Astrocyte (in vitro differentiated cells and primary cell): ENCODE data around the gene DHX58. TPM values are rescaled to one million over a fixed set of nuclear protein-coding genes. Genes with fewer than 3 reads are reported as not detected.

Source experiments
- DNase-seq: peaks from one replicate; pipeline ENCODE4 v3.0.0-alpha.2; 2010; ENCODE audit warnings: low read depth
- FAIRE-seq: peaks from 2 replicates; lab custom pipeline; 2011; peaks lifted over from hg19 to GRCh38; lab: Jason Lieb, UNC
- H2AFZ ChIP-seq: 2 replicates; pipeline ENCODE4 v1.6.0; 2012; ENCODE audit warnings: low read depth, low read length, inconsistent platforms
- H3K27ac ChIP-seq: 2 replicates; pipeline ENCODE4 v1.5.1; 2011; ENCODE audit warnings: low read depth, low read length, inconsistent platforms
- H3K27me3 ChIP-seq: 2 replicates; pipeline ENCODE4 v1.6.0; 2011; ENCODE audit warnings: low read length, inconsistent platforms; ENCODE audit not compliant: insufficient read depth
- H3K36me3 ChIP-seq: 2 replicates; pipeline ENCODE4 v1.5.1; 2011; ENCODE audit warnings: low read length, inconsistent platforms; ENCODE audit not compliant: insufficient read depth
- H3K4me1 ChIP-seq: 2 replicates; pipeline ENCODE4 v1.5.1; 2011; ENCODE audit warnings: low read length, inconsistent platforms; ENCODE audit not compliant: insufficient read depth
- H3K4me2 ChIP-seq: 2 replicates; pipeline ENCODE4 v1.6.0; 2012; ENCODE audit warnings: low read length, inconsistent platforms
- H3K4me3 ChIP-seq: 2 replicates; pipeline ENCODE4 v1.5.1; 2011; ENCODE audit warnings: low read depth, mild to moderate bottlenecking, low read length, inconsistent platforms; ENCODE audit not compliant: insufficient read depth
- H3K79me2 ChIP-seq: 2 replicates; pipeline ENCODE4 v1.6.0; 2012; ENCODE audit warnings: mild to moderate bottlenecking, low read length, inconsistent platforms; ENCODE audit not compliant: insufficient read depth
- H3K9ac ChIP-seq: 2 replicates; pipeline ENCODE4 v1.6.0; 2012; ENCODE audit warnings: mild to moderate bottlenecking, low read length, inconsistent platforms
- H3K9me3 ChIP-seq: 2 replicates; pipeline ENCODE4 v1.5.1; 2012; ENCODE audit warnings: low read depth, mild to moderate bottlenecking, low read length, inconsistent platforms; ENCODE audit not compliant: insufficient read depth
- H4K20me1 ChIP-seq: 2 replicates; pipeline ENCODE4 v1.6.0; 2012; ENCODE audit warnings: low read length, inconsistent platforms; ENCODE audit not compliant: insufficient read depth
- H3K27ac Mint-ChIP-seq: one replicate; pipeline ENCODE4 v1.8.0; 2021; ENCODE audit warnings: mild to moderate bottlenecking, mixed read lengths; ENCODE audit not compliant: unreplicated experiment
- H3K27me3 Mint-ChIP-seq: one replicate; pipeline ENCODE4 v1.8.0; 2021; ENCODE audit warnings: low read depth, mixed read lengths; ENCODE audit not compliant: unreplicated experiment
- H3K36me3 Mint-ChIP-seq: one replicate; pipeline ENCODE4 v1.8.0; 2021; ENCODE audit warnings: low read depth, mixed read lengths; ENCODE audit not compliant: unreplicated experiment
- H3K4me1 Mint-ChIP-seq: one replicate; pipeline ENCODE4 v1.8.0; 2021; ENCODE audit warnings: low read depth, mixed read lengths; ENCODE audit not compliant: unreplicated experiment
- H3K4me3 Mint-ChIP-seq: one replicate; pipeline ENCODE4 v1.8.0; 2021; ENCODE audit warnings: mild to moderate bottlenecking, moderate library complexity, mixed read lengths; ENCODE audit not compliant: unreplicated experiment
- H3K9me3 Mint-ChIP-seq: one replicate; pipeline ENCODE4 v1.8.0; 2021; ENCODE audit warnings: mild to moderate bottlenecking, mixed read lengths; ENCODE audit not compliant: unreplicated experiment
- CTCF ChIP-seq: IDR thresholded peaks from 2 replicates; pipeline ENCODE4 v1.5.1; 2011; ENCODE audit warnings: low read depth, mild to moderate bottlenecking, inconsistent platforms, low read length, moderate library complexity; ENCODE audit not compliant: insufficient read depth
- EZH2 ChIP-seq: IDR thresholded peaks from 2 replicates; pipeline ENCODE4 v1.6.1; 2012; ENCODE audit warnings: mild to moderate bottlenecking, low read length, inconsistent platforms; ENCODE audit not compliant: insufficient read depth
- total RNA-seq: library from RNA; stranded (reverse); gene quantifications from 2 replicates; pipeline ENCODE4 v1.2.1, GENCODE V29; 2021

The DHX58 gene
- total RNA-seq, 1 donor from 2014 or later = 5.4 TPM

- Histone ChIP-seq H3K9me3 (no peaks in the 10 kb centered on the region), H3K27ac (no peak overlapping the region), H2AFZ (no peak overlapping the region), H3K36me3 (no peaks in the 10 kb centered on the region), H3K79me2 (no peaks in the 10 kb centered on the region), H4K20me1 (no peaks in the 10 kb centered on the region), H3K4me1 (no peaks in the 10 kb centered on the region), H3K4me3 (no peak overlapping the region), H3K9ac (no peak overlapping the region), H3K27me3 (peaks cover 9% of the 10 kb centered on the region), H3K4me2 (no peak overlapping the region)
- no peak overlapping the region for H3K4me3 Mint-ChIP-seq
- H3K36me3 Mint-ChIP-seq = no peaks in the 10 kb centered on the region
- no peaks in the 10 kb centered on the region for H3K9me3 Mint-ChIP-seq
- TF ChIP-seq CTCF (no peak), EZH2 (no peak)
- DNase-seq (no peak), FAIRE-seq (no peak)
- no peaks in the 10 kb centered on the region for H3K4me1 Mint-ChIP-seq
- H3K27me3 Mint-ChIP-seq = peaks cover 18% of the 10 kb centered on the region
- no peak overlapping the region for H3K27ac Mint-ChIP-seq
These were observed 24.5 kb downstream of the DHX58 start for GRCh38 chr17:42087736-42088705.

- H3K27ac Mint-ChIP-seq = no peak overlapping the region
- no peak overlapping the region for H2AFZ ChIP-seq
These were observed 25.3 kb downstream of the DHX58 start for GRCh38 chr17:42087042-42087701.

More at GRCh38 chr17:42087042-42087701, 25.3 kb downstream of the DHX58 start:
- no peak for TF ChIP-seq CTCF
- no peak for TF ChIP-seq EZH2
- Histone ChIP-seq H3K4me1 (no peaks in the 10 kb centered on the region), H3K27me3 (peaks cover 9% of the 10 kb centered on the region), H3K9ac (no peak overlapping the region), H3K4me3 (no peak overlapping the region), H3K36me3 (no peaks in the 10 kb centered on the region), H4K20me1 (no peaks in the 10 kb centered on the region), H3K79me2 (no peaks in the 10 kb centered on the region), H3K9me3 (no peaks in the 10 kb centered on the region), H3K4me2 (no peak overlapping the region), H3K27ac (no peak overlapping the region)
- Mint-ChIP-seq H3K4me1 (no peaks in the 10 kb centered on the region), H3K27me3 (peaks cover 18% of the 10 kb centered on the region), H3K9me3 (no peaks in the 10 kb centered on the region), H3K4me3 (no peak overlapping the region), H3K36me3 (no peaks in the 10 kb centered on the region)
- FAIRE-seq (no peak), DNase-seq (no peak)
